ENCODE measurements around the gene DNAJC5.

DNA sequence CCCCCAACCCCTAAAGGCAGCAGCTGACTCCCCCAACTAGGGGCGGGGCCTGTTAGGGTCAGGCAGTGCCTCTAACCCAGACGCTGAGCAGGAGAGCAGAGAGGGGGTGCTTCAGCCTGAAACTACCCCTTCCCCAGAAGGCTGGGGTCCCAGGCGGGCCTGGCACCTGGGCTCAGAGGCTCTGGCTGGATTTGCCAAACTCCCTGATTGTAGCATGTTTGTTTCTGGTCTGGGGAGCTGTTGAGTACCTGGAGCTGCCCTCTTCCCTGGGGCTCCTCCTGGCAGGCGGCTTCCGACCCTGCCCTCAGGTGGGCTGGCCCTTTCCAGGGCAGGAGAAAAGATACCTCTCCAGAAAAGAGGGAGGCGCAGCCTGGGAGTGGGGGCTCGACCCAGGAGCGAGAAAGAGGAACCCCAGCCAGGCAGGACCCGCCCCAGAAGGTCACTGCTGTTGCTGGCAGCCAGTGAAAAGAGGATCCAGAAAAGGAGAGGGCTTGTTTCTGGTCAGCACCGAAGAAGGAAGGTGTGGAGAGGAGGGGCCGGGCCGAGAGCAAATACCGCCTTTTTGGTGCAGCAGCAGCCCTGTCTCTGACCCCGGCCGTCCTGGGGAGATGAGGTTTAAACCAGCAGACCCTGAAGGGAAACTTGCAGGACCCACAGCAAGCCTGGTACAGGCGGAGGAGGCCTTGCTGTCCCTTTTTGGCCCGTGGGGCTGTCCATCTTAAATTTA lies 34.4 kb upstream of the DNAJC5 start:
- TF ChIP-seq, protein P1, sequence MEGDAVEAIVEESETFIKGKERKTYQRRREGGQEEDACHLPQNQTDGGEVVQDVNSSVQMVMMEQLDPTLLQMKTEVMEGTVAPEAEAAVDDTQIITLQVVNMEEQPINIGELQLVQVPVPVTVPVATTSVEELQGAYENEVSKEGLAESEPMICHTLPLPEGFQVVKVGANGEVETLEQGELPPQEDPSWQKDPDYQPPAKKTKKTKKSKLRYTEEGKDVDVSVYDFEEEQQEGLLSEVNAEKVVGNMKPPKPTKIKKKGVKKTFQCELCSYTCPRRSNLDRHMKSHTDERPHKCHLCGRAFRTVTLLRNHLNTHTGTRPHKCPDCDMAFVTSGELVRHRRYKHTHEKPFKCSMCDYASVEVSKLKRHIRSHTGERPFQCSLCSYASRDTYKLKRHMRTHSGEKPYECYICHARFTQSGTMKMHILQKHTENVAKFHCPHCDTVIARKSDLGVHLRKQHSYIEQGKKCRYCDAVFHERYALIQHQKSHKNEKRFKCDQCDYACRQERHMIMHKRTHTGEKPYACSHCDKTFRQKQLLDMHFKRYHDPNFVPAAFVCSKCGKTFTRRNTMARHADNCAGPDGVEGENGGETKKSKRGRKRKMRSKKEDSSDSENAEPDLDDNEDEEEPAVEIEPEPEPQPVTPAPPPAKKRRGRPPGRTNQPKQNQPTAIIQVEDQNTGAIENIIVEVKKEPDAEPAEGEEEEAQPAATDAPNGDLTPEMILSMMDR (IDR thresholded peaks at IDR 0.05 in 8 of 11, conservative IDR thresholded peaks at IDR 0.05 in 3 of 11) = no peak
- no peak for TF ChIP-seq POLR2A (IDR thresholded peaks at IDR 0.05)
